Tibial nerve (tissue), 4 donors: ENCODE data around the gene TEPSIN. TPM values are rescaled to one million over a fixed set of nuclear protein-coding genes. Genes with fewer than 3 reads are reported as not detected.

ENCODE experiments used
- total RNA-seq, 4 donors: library from RNA; depleted of rRNA; stranded (reverse); fragments of >200 nt; gene quantifications; one replicate each; pipeline ENCODE4 v1.1.0, GENCODE V29; 2016

TEPSIN gene
- total RNA-seq, 4 donors from 2014 or later: 41.5 to 102 (median 73.9) TPM

Other genes with a start within 250 kb of the TEPSIN start
- gene CHMP6, start 247.2 kb downstream of the TEPSIN start, total RNA-seq: 10 to 100 TPM; 30.6 to 46.3 (median 40.2) TPM
- 10 to 100 TPM; 49.5 to 81.2 (median 66.9) TPM for gene BAIAP2, start 203.9 kb downstream of the TEPSIN start, total RNA-seq
- gene PVALEF, start 73.5 kb downstream of the TEPSIN start, total RNA-seq: not detected
- gene AATK, start 72.8 kb downstream of the TEPSIN start, total RNA-seq: 100 to 1,000 TPM; 247 to 385 (median 322) TPM
- 10 to 100 TPM in 3 of 4 donors, 1 to 10 TPM in 1; 9.2 to 35.0 (median 20.9) TPM for gene CEP131, start 16.1 kb downstream of the TEPSIN start, total RNA-seq
- gene NDUFAF8, start 263 bp upstream of the TEPSIN start, total RNA-seq: 10 to 100 TPM; 27.8 to 73.0 (median 61.1) TPM
- 100 to 1,000 TPM in 2 of 4 donors, 10 to 100 TPM in 2; 80.0 to 149 (median 123) TPM for gene SLC38A10, start 56.3 kb upstream of the TEPSIN start, total RNA-seq
- 10 to 100 TPM; 15.1 to 38.7 (median 27.4) TPM for gene BAHCC1, start 156.4 kb upstream of the TEPSIN start, total RNA-seq